ENCODE measurements around the gene PGP.

The PGP gene

GRCh38 chr16:2166263-2167067, 48.2 kb downstream of the PGP start:
- DNase-seq (ENCODE audit: low read depth): no peak
- no peak overlapping the region for H3K4me3 ChIP-seq (ENCODE audit: low read length)
- H3K9ac ChIP-seq (ENCODE audit: low read length): no peak overlapping the region
- no peaks in the 10 kb centered on the region for H3K9me3 ChIP-seq (ENCODE audit: control insufficient read depth, low read length)
- peaks cover 33% of the 10 kb centered on the region for H3K36me3 ChIP-seq (ENCODE audit: control insufficient read depth, insufficient read depth, low read length, severe bottlenecking)
- H3K4me1 ChIP-seq (ENCODE audit: control insufficient read depth, insufficient read depth, low read length): peaks cover 6% of the 10 kb centered on the region
- H3K27me3 ChIP-seq (replicated peaks; ENCODE audit: control insufficient read depth, insufficient read depth, low read length): no peaks in the 10 kb centered on the region

- no peak overlapping the region for H3K4me3 ChIP-seq (ENCODE audit: low read length)
- no peaks in the 10 kb centered on the region for H3K27me3 ChIP-seq (replicated peaks; ENCODE audit: control insufficient read depth, insufficient read depth, low read length)
- no peak for DNase-seq (ENCODE audit: low read depth)
- H3K4me1 ChIP-seq (ENCODE audit: control insufficient read depth, insufficient read depth, low read length): peaks cover 10% of the 10 kb centered on the region
- H3K9ac ChIP-seq (ENCODE audit: low read length): no peak overlapping the region
- no peaks in the 10 kb centered on the region for H3K9me3 ChIP-seq (ENCODE audit: control insufficient read depth, low read length)
- H3K36me3 ChIP-seq (ENCODE audit: control insufficient read depth, insufficient read depth, low read length, severe bottlenecking): peaks cover 33% of the 10 kb centered on the region
These were observed 48.8 kb downstream of the PGP start for GRCh38 chr16:2165861-2166260.

- no peak for DNase-seq (ENCODE audit: low read depth)
- H3K9me3 ChIP-seq (ENCODE audit: control insufficient read depth, low read length): no peaks in the 10 kb centered on the region
These were observed 51.3 kb downstream of the PGP start for GRCh38 chr16:2163211-2163881.

GRCh38 chr16:2162676-2163118, 51.9 kb downstream of the PGP start:
- Histone ChIP-seq H3K27me3 (replicated peaks; ENCODE audit: control insufficient read depth, insufficient read depth, low read length) (no peaks in the 10 kb centered on the region), H3K9ac (ENCODE audit: low read length) (no peak overlapping the region), H3K36me3 (ENCODE audit: control insufficient read depth, insufficient read depth, low read length, severe bottlenecking) (peaks cover 21% of the 10 kb centered on the region), H3K4me3 (ENCODE audit: low read length) (no peak overlapping the region), H3K9me3 (ENCODE audit: control insufficient read depth, low read length) (no peaks in the 10 kb centered on the region), H3K4me1 (ENCODE audit: control insufficient read depth, insufficient read depth, low read length) (peaks cover 39% of the 10 kb centered on the region)
- DNase-seq (ENCODE audit: low read depth): no peak

More at GRCh38 chr16:2163211-2163881, 51.3 kb downstream of the PGP start:
- Histone ChIP-seq H3K4me1 (ENCODE audit: control insufficient read depth, insufficient read depth, low read length) (peaks cover 33% of the 10 kb centered on the region), H3K9ac (ENCODE audit: low read length) (no peak overlapping the region), H3K36me3 (ENCODE audit: control insufficient read depth, insufficient read depth, low read length, severe bottlenecking) (peaks cover 27% of the 10 kb centered on the region), H3K4me3 (ENCODE audit: low read length) (no peak overlapping the region), H3K27me3 (replicated peaks; ENCODE audit: control insufficient read depth, insufficient read depth, low read length) (no peaks in the 10 kb centered on the region)

- no peaks in the 10 kb centered on the region for H3K27me3 ChIP-seq (replicated peaks; ENCODE audit: control insufficient read depth, insufficient read depth, low read length)
- no peaks in the 10 kb centered on the region for H3K9me3 ChIP-seq (ENCODE audit: control insufficient read depth, low read length)
- peaks cover 13% of the 10 kb centered on the region for H3K36me3 ChIP-seq (ENCODE audit: control insufficient read depth, insufficient read depth, low read length, severe bottlenecking)
- no peak for DNase-seq (ENCODE audit: low read depth)
- peaks cover 47% of the 10 kb centered on the region for H3K4me1 ChIP-seq (ENCODE audit: control insufficient read depth, insufficient read depth, low read length)
- peak overlapping the region; percentile 64 for H3K9ac ChIP-seq (ENCODE audit: low read length)
- H3K4me3 ChIP-seq (ENCODE audit: low read length): no peak overlapping the region
These were observed 52.7 kb downstream of the PGP start for GRCh38 chr16:2161911-2162310.
